MCF 10A (cell line): Measurements from ENCODE around the gene COMMD4. TPM values are rescaled to one million over a fixed set of nuclear protein-coding genes. Genes with fewer than 3 reads are reported as not detected.

ENCODE experiments used
- BruUV-seq: library from RNA; stranded (reverse); fragments of 400-500 nt; replicated peaks from 2 replicates; lab custom pipeline; 2021; lab: Mats Ljungman, UMichigan
- CTCF ChIA-PET: fragments of 300-600 bp; sonication (Branson Sonifier 250); formaldehyde crosslinking; extraction: SDS; loops from one replicate; lab custom pipeline; 2021; ENCODE audit warnings: antibody characterized with exemption, inconsistent platforms; lab: Yijun Ruan, JAX
- POLR2A ChIA-PET: fragments of 300-600, 350-650 bp; sonication (Branson Sonifier 250); formaldehyde crosslinking; extraction: SDS; loops from one replicate; lab custom pipeline; 2020; ENCODE audit warnings: antibody characterized with exemption, inconsistent platforms; lab: Yijun Ruan, JAX
- DNase-seq: peaks from one replicate; pipeline ENCODE4 v3.0.0-alpha.2; 2018; ENCODE audit not compliant: unreplicated experiment
- H3K27ac Mint-ChIP-seq: one replicate; pipeline ENCODE4 v1.8.0; 2022; ENCODE audit warnings: mild to moderate bottlenecking, low read depth, mixed read lengths; ENCODE audit not compliant: unreplicated experiment
- H3K27me3 Mint-ChIP-seq: one replicate; pipeline ENCODE4 v1.8.0; 2022; ENCODE audit warnings: mixed read lengths; ENCODE audit not compliant: insufficient read depth, unreplicated experiment
- H3K36me3 Mint-ChIP-seq: one replicate; pipeline ENCODE4 v1.8.0; 2022; ENCODE audit warnings: mild to moderate bottlenecking, moderate library complexity, mixed read lengths; ENCODE audit not compliant: insufficient read depth, unreplicated experiment
- H3K4me1 Mint-ChIP-seq: one replicate; pipeline ENCODE4 v1.8.0; 2022; ENCODE audit warnings: mixed read lengths; ENCODE audit not compliant: insufficient read depth, unreplicated experiment
- H3K4me3 Mint-ChIP-seq: one replicate; pipeline ENCODE4 v1.8.0; 2022; ENCODE audit warnings: mild to moderate bottlenecking, moderate library complexity, mixed read lengths; ENCODE audit not compliant: unreplicated experiment
- H3K9me3 Mint-ChIP-seq: one replicate; pipeline ENCODE4 v1.8.0; 2022; ENCODE audit warnings: mixed read lengths; ENCODE audit not compliant: unreplicated experiment
- intact Hi-C: fragments of 100-400 bp; cut with micrococcal nuclease; formaldehyde crosslinking; loops from 2 replicates; pipeline ENCODE4 v1.14.1; 2022
- total RNA-seq: library from RNA; stranded (reverse); gene quantifications from 2 replicates; pipeline ENCODE4 v1.2.3, GENCODE V29; 2022
- TF ChIP-seq, protein P1 (sequence below): fragments of 200-600 bp; IDR thresholded peaks from one replicate; pipeline ENCODE4 v1.8.0; 2022; ENCODE audit warnings: antibody characterized with exemption, mild to moderate bottlenecking; ENCODE audit not compliant: unreplicated experiment

The COMMD4 gene
- total RNA-seq, 1 experiment from 2014 or later, result 47.3 TPM

DNA sequence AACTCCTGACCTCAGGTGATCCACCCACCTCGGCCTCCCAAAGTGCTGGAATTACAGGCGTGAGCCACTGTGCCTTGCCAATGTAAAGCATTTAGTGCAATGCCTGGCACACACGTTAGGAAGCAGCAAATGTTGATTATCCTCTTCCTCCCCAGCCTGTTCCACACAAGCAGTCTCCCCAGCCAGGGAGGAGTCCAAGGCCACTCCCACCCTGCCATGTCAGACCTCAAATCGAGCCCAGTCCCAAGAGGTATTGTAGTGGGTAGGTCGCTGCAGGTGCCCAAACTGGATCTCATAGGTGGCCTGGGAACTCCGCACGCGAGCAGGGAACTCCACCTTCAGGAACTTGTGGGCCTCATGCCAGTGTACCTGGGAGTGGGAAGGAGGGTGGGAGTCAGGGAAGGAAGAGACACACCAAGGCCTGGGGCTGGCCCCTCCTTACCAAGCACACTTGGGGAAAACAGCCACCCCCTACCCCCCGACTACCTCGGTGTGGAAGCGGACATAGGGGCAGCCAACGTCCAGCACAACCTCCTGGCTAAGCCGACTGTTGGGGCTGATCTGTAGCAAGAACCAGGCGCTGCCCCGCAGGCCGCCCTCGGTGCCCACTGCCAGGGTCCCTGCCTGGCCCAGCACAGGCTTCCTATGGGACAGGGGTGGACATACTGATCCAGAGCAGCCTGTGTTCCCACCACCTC, 22.3 kb downstream of the COMMD4 start:
- TF ChIP-seq, protein P1, sequence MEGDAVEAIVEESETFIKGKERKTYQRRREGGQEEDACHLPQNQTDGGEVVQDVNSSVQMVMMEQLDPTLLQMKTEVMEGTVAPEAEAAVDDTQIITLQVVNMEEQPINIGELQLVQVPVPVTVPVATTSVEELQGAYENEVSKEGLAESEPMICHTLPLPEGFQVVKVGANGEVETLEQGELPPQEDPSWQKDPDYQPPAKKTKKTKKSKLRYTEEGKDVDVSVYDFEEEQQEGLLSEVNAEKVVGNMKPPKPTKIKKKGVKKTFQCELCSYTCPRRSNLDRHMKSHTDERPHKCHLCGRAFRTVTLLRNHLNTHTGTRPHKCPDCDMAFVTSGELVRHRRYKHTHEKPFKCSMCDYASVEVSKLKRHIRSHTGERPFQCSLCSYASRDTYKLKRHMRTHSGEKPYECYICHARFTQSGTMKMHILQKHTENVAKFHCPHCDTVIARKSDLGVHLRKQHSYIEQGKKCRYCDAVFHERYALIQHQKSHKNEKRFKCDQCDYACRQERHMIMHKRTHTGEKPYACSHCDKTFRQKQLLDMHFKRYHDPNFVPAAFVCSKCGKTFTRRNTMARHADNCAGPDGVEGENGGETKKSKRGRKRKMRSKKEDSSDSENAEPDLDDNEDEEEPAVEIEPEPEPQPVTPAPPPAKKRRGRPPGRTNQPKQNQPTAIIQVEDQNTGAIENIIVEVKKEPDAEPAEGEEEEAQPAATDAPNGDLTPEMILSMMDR, result no peak
- POLR2A ChIA-PET, result interaction anchor here (0.5 kb wide), 1 partner anchor 268 kb away, joined by 3 read pairs; no protein-coding TSS in a partner anchor
- H3K9me3 Mint-ChIP-seq, result no peaks in the 10 kb centered on the region
- no peaks in the 10 kb centered on the region for H3K4me1 Mint-ChIP-seq
- H3K36me3 Mint-ChIP-seq, result peaks cover 46% of the 10 kb centered on the region
- CTCF ChIA-PET, result no interaction called here
- no peak overlapping the region for H3K27ac Mint-ChIP-seq
- no peak overlapping the region for H3K4me3 Mint-ChIP-seq
- no peak for DNase-seq
- no peaks in the 10 kb centered on the region for H3K27me3 Mint-ChIP-seq
- no TSS peak for BruUV-seq
- intact Hi-C loops, result no loop called here

DNA sequence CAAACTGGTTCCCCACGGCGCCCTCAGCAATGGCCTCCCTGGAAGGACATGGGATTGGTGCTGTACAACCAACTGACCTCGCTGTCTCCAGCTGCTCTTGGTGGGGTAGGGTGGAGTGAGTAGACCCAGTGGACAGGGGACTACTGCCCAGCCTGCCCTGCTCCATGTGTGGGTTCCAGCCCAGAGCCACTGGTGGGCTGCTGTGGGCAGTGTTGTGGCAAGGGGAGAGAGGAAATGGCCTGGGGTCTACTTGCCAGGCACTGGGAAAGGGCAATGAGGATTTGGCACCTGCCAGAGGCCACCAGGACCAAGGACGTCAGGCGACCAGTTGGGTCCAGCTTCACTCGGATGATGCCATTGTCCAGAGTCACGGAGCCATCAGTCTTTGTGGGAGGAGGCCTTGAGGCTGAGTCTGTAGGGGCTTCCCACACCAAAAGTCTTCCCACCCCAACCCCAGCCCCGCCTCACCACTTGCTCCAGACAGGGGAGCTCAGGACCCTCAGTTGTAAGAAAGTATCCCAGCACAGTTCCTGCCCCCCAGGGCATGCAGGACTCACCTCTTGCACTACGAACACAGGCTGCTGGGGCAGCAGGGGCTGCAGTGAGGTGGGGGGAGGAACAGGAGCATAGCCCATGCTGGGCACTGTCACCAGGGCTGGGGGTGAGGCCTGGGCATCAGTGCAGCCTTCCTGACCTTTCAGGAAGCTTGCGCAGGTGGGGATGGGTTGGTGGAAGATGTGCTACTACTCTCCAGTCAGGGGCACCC, 23.1 kb downstream of the COMMD4 start:
- CTCF ChIA-PET, result interaction anchor here (0.6 kb wide), 1 partner anchor 9 kb away, joined by 3 read pairs; no protein-coding TSS in a partner anchor
- no peaks in the 10 kb centered on the region for H3K9me3 Mint-ChIP-seq
- POLR2A ChIA-PET, result interaction anchor here (0.5 to 1.9 kb wide), 3 partner anchors 9 to 267 kb away, joined by 3 to 11 read pairs (median 3); partner anchors contain the start of gene MAN2C1
- H3K36me3 Mint-ChIP-seq, result peaks cover 54% of the 10 kb centered on the region
- H3K4me1 Mint-ChIP-seq, result no peaks in the 10 kb centered on the region
- H3K4me3 Mint-ChIP-seq, result no peak overlapping the region
- DNase-seq, result no peak
- H3K27ac Mint-ChIP-seq, result no peak overlapping the region
- intact Hi-C loops, result no loop called here
- TF ChIP-seq, protein P1, result no peak
- no peaks in the 10 kb centered on the region for H3K27me3 Mint-ChIP-seq
- no TSS peak for BruUV-seq

DNA sequence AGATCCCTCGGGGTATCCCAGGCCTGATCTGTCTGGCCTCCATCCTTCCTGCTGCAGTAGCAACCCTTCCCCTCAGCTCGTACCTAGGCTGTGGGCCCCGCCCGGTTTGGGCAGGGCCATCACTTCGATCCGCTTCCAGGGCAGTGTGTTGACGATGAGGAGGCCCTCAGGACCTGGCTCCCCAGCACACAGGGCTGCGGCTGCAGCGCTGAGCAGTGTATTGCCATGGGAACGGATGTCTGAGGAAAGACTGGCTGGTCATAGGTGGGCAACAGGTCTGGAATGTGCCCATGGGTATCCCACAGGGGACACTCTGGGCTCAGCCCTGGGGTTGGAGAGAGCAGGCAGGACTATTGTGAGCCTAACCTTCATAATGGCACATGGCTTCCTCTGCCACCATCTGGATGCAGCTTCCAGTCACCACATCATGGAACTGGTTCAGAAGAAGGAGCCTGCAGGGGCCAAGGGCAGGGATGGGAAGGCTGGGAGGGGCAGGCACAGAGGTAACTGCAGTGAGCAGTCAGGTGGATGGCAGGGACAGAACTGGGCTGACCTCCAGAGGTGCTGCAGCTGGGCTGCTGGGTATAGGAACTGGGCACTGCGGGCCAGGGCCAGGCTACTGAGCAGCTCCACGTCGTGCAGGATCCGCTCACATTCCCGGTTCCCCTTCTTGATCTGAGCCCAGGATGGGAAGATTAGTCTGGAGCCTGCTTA, 23.8 kb downstream of the COMMD4 start:
- BruUV-seq, result no TSS peak
- TF ChIP-seq, protein P1, result no peak
- Mint-ChIP-seq H3K4me3 (no peak overlapping the region), H3K9me3 (no peaks in the 10 kb centered on the region), H3K36me3 (peaks cover 60% of the 10 kb centered on the region), H3K4me1 (no peaks in the 10 kb centered on the region), H3K27ac (no peak overlapping the region), H3K27me3 (no peaks in the 10 kb centered on the region)
- ChIA-PET CTCF (no interaction called here), POLR2A (interaction anchor here (0.8 to 1.9 kb wide), 5 partner anchors 8 to 24 kb away, joined by 3 to 11 read pairs (median 3); partner anchors contain the start of genes COMMD4 and MAN2C1)
- DNase-seq, result no peak
- intact Hi-C loops, result no loop called here

- intact Hi-C loops, result no loop called here
- no peak overlapping the region for H3K4me3 Mint-ChIP-seq
- no peak for DNase-seq
- ChIA-PET CTCF (no interaction called here), POLR2A (interaction anchor here (0.8 to 1.9 kb wide), 5 partner anchors 8 to 25 kb away, joined by 3 to 11 read pairs (median 3); partner anchors contain the start of genes COMMD4 and MAN2C1)
- no peaks in the 10 kb centered on the region for H3K27me3 Mint-ChIP-seq
- TF ChIP-seq, protein P1, result no peak
- no peaks in the 10 kb centered on the region for H3K9me3 Mint-ChIP-seq
- BruUV-seq, result no TSS peak
- peaks cover 57% of the 10 kb centered on the region for H3K36me3 Mint-ChIP-seq
- H3K4me1 Mint-ChIP-seq, result no peaks in the 10 kb centered on the region
- H3K27ac Mint-ChIP-seq, result no peak overlapping the region
These were observed 24.5 kb downstream of the COMMD4 start for GRCh38 chr15:75360391-75360790.
